Measurements from ENCODE around the gene COQ9.
A peak's percentile ranks its signal among the peaks of the same experiment; 100 is the strongest.
"Not testable (repeated sequence)": the region's sequence is repeated elsewhere in the genome, so short reads cannot be mapped to it uniquely, and the experiment has no call there.

The COQ9 gene

DNA sequence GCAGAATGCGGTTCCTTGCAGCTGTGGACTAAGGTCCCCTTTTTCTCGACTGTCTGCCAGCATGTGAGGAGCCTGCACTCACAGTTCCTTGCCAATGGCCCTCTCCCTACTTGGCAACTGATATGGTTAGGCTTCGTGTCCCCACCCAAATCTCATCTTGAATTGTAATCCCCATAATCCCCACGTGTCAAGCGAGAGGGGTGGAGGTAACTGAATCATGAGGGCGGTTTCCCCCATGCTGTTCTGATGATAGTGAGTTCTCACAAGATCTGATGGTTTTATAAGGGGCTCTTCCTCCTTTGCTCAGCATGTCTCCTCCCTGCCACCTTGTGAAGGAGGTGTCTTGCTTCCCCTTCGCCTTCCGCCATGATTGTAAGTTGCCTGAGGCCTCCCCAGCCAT, 20.0 kb upstream of the COQ9 start:
- DNase-seq, result no peak

DNA sequence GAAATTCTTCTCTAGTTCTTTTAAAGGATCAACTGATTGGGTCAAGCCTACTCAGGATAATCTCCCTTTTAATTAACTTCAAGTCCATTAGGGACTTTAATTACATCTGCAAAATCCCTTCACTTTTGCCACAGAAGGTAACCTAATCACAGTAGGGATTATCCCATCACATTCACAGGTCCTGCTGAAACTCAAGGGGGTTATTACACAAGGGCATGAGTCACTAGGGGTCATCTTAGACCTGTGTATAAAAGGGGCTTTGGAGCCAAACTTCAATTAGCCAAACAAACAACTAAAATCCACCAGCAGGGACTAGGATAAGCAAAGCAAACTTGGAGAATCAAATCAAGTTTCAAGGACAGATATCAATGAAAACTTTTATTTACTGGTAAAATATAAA, 19.5 kb upstream of the COQ9 start:
- DNase-seq, result no peak

- DNase-seq, result no peak
These were observed 16.3 kb upstream of the COQ9 start for GRCh38 chr16:57430955-57431354.

DNA sequence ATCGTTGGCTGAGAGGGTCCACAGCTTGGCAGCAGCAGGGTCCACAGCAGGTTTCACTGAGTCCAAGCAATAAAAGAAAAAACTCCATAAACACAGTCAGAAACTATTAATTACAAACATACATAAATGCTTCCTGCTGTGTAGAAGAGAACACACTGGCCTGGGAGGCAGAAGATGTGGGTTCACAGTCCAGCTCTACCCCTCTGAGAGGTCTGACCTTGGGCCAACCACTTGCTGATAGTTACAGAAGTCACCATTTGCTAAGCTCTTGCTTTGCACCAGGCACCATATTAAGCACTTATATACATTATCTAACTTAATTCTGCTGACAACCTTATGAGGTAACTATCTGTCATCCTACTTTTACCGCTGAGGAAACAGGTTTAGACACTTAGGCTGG, 14.8 kb upstream of the COQ9 start:
- no peak for DNase-seq

- DNase-seq, result no peak
These were observed 14.3 kb upstream of the COQ9 start for GRCh38 chr16:57432989-57433388.

DNA sequence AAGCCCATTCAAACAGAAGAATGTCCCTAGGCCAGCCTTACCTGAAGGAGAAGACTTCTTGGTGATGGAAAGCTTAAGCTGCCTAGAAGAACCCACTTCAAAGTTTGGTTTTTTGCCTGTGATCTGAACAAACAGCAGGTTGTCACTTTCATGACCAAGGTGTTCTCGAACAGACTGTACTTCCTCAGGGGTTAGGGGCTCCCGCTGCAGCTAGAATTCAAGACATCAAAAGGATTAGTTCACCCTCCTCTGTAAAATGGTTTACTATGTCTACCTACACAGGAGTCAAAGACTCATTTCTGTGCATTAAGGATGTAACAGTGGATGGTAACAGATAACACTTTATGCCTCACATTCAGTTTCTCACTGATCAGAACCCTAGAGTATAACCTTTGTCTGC, 13.3 kb upstream of the COQ9 start:
- no peak for DNase-seq

DNA sequence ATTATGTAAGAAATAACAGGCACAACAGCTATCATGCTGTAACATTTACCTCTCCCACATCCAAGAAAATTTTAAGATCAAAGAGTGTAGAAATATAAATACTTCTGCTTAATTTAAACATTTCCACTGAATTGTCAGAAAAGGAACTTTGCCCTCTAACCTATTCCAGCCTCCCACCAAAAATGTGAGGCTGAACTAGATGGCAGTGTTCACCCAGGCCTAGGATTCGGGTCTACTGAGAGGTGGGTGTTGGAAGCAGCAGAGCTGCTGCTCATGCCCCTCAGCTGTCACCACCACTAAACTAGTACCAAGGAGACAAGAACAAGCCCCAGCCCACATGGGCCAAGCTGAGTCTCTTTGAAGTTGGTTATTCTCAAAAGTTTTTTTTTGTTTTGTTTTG, 11.4 kb upstream of the COQ9 start:
- DNase-seq, result no peak

GRCh38 chr16:57439947-57440346, 7.3 kb upstream of the COQ9 start:
- DNase-seq, result not testable (repeated sequence)

DNA sequence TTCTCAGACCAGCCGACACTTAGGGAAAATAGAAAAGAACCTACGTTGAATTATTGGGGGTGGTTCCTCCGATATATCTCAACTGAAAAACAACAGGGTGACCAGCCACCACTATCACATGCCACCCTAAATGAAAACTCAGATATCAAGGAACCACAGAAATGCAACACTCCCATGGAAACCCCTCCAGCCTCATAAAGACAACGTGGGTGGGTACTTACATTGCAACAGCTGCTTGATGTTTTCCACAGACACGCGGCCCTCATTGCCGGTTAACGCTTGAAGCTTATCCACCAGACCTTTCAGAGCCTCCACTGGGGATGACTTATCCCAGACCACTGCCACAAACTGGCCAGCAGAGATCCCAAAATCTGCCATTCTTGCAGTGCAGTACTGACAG, 6.7 kb upstream of the COQ9 start:
- DNase-seq, result not testable (repeated sequence)

DNA sequence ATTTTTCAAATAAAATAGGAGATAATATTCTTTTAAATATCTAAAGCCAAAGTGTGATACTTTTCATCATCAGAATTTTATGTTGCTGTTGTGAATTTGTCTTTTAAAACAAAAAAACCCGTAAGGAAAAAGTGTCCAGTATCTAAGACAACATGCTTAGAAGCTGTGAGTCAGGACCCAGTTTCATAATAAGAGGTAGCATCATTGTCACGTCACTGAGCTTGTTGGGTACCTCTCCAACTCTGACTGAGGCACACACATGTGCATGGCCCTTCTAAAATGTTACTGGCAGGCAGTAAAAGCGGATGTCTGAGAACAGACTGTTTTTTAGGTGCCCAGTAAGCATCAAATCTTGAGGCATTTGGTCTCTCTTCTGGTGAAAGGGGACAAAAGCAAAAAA, 2.6 kb upstream of the COQ9 start:
- DNase-seq, result no peak

- no peak for DNase-seq
These were observed 1.8 kb upstream of the COQ9 start for GRCh38 chr16:57445510-57445909.

DNA sequence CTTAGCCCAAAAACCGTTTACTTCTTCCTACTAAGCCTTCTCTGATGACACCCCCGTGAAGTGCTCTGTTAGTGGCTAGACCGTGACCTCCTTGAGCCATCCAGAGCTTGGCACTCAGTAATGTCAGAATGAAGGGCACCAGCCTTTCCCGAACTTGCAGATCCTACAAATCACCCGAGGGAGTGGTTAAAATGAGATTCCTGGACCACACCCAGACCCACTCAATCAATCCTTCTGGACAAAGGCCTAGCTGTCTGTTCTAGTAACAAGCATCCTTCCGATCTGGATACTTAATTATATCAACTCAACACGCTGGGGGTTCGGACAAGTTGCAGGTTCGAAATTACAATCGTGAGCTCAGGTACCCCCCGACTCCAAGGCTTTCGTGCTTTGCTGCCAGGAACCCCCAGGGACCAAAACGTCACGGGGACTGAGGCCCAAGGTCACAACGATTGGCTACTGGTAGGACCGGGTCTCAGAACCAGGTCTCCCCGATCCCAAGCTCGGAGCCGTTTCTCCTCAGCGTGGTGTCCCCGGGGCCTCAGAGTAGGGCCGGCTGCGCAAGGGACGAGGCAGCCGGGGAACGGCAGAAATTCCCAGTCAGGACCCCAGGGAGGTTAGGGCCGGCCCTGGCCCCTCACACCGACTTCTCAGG, 621 bp upstream of the COQ9 start:
- DNase-seq, result no peak

DNA sequence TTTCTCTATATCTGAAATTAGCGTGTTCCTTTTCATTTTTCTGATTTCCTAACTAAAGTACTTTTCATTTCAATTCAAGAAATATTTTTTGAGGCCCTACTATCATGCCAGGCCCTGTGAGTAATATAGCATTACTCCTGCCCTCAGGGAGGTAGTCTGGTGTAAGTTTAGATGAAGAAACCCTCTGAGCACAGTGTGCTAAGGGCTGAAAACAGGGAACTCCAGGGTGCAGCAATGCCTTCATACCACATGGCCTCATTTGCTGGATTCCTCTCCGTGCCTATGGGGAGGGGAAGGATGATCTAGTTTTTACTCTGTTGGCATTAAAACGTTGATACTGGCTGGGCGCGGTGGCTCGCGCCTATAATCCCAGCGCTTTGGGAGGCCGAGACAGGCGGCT, 4.7 kb downstream of the COQ9 start:
- no peak for DNase-seq

DNA sequence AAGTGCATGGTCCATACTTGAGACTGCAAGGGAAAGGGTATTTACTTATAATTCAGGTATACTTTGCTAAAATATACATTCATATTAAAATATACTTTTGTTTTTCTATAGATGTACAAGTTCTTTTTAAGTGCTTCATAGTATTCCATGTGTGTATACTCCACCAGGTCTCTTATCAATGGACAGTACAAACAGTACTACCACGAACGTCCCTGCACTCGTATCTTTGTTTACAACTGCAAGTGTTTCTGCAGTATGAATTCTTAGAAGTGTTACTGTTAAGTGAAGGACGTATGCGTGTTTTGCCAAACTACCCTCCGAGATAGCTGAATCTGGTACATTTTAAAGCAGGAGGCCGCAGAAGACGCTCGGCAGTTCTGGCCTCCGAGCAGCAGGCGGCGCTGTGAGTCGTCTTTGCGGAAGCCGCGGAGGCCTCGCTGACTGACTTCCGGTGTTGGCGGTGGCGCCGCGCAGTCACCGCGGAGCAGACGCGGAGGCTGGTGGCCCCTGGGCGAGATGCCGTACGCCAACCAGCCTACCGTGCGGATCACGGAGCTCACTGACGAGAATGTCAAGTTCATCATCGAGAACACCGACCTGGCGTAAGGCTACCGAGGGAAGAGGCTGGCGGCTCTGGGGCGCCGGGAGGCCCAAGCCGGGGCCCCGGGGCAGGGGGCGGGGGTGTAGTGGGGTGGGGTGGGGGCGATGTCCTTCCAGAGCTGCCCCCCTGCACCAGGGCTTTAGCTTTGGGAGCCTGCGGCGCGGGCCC, 15.1 kb downstream of the COQ9 start, which contains the start of gene POLR2C:
TSS of gene POLR2C (plus strand) at position 471 of the 769 bp plus-strand sequence. CDS start at position 517, 46 bp downstream.
- peak; percentile 90 for DNase-seq

GRCh38 chr16:57462978-57463362, 15.7 kb downstream of the COQ9 start:
- DNase-seq, result no peak

- DNase-seq, result no peak
These were observed 17.2 kb downstream of the COQ9 start for GRCh38 chr16:57464523-57464922.

- DNase-seq, result no peak
These were observed 21.1 kb downstream of the COQ9 start for GRCh38 chr16:57468346-57468745.

GRCh38 chr16:57469046-57469445, 21.8 kb downstream of the COQ9 start:
- no peak for DNase-seq

DNA sequence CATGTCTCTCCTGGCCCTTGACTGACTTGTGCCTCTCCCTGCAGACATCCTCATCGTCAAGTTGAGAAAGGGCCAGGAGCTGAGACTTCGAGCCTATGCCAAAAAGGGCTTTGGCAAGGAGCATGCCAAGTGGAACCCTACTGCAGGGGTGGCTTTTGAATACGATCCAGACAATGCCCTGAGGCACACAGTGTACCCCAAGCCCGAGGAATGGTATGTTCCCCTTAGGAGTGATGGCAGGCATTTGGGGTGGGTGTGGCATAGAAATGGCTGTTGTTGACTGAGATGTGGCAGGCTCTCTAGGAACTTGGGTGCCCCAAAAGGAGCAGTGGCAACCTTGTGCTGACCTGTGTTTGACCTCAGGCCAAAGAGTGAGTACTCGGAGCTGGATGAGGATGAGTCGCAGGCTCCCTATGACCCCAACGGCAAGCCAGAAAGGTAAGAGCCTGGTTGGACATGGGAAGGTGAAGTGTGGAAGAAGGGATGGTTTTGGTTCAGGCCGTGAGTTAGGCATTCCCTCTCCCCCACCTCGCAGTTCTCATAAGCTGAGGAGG, 22.7 kb downstream of the COQ9 start:
- DNase-seq, result no peak

GRCh38 chr16:57470711-57471110, 23.4 kb downstream of the COQ9 start:
- DNase-seq, result no peak

DNA sequence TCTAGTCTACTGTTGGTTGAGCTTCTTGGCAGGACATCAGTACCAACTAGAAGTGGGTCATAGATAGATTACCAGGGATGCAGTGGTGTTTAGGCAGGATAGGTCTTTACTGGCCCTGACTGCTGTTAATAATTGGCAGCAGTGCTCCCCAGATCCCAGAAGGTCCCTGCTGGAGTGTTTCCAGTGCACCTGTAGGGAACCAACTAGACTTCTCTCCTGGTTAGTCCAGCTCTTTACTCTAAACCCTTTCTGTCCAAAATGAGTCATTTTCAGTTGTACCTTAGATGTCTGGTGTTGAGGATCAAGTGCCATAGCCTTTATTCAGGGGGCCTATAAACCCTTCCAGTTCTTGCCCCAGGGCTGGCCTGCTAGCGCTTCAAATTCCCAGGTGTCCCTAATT, 23.9 kb downstream of the COQ9 start:
- DNase-seq, result no peak

GRCh38 chr16:57471852-57472664, 24.8 kb downstream of the COQ9 start:
- DNase-seq, result no peak

DNA sequence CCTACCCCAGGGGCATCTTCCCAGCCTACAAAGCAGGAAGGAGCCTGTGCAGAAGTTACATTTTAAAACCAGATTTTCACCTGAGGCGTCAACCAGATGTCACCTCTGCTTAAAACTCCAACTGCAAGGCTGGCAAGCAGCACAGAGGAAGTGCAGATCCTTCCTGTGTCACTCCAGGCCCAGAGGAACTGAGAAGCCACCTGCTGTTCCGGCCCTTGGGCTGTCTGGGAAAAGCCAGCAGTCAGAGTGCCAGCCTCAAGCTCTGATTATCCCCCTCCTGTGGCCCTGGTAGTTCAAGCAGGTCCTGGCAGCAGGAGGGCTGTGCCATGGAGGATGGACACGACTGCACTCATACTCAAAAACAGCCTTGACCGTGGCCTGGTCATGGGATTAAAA, 25.4 kb downstream of the COQ9 start:
- DNase-seq, result no peak
